Subcutaneous adipose tissue (tissue), 4 donors: ENCODE measurements around the gene SLC2A9. TPM values are rescaled to one million over a fixed set of nuclear protein-coding genes. Genes with fewer than 3 reads are reported as not detected.

Source experiments
- total RNA-seq, 4 donors: library from RNA; depleted of rRNA; stranded (reverse); fragments of >200 nt; gene quantifications; one replicate each; pipeline ENCODE4 v1.1.0, GENCODE V29; 2016
- TF ChIP-seq, protein P1 (sequence below): fragments of 450-650 bp; IDR thresholded peaks from one replicate; pipeline ENCODE4 v1.5.1; 2016; ENCODE audit warnings: low read depth, mild to moderate bottlenecking, control low read depth, antibody characterized with exemption, moderate library complexity

The SLC2A9 gene
- total RNA-seq, 4 donors from 2014 or later: 4.6 to 15.8 (median 7.8) TPM

DNA sequence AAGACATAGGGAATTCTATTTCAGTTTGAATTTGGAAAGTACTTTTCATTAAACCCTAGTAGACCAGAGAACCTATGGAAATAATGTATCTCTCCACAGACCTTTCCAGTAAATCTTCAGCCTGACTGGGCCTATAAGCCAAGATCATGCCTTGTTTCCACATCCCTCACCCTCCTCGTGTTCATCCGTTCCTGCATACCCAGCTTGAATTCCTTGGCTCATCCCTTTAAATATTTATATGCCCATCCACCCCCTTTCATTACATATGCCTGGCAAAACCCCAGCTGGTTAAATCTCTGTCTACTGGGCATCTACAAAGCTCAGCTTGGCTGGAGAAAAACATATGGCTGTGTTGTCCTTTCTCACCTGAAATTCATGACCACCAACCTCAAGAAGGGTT is 32.4 kb downstream of the SLC2A9 start:
- TF ChIP-seq, protein P1, sequence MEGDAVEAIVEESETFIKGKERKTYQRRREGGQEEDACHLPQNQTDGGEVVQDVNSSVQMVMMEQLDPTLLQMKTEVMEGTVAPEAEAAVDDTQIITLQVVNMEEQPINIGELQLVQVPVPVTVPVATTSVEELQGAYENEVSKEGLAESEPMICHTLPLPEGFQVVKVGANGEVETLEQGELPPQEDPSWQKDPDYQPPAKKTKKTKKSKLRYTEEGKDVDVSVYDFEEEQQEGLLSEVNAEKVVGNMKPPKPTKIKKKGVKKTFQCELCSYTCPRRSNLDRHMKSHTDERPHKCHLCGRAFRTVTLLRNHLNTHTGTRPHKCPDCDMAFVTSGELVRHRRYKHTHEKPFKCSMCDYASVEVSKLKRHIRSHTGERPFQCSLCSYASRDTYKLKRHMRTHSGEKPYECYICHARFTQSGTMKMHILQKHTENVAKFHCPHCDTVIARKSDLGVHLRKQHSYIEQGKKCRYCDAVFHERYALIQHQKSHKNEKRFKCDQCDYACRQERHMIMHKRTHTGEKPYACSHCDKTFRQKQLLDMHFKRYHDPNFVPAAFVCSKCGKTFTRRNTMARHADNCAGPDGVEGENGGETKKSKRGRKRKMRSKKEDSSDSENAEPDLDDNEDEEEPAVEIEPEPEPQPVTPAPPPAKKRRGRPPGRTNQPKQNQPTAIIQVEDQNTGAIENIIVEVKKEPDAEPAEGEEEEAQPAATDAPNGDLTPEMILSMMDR: no peak

DNA sequence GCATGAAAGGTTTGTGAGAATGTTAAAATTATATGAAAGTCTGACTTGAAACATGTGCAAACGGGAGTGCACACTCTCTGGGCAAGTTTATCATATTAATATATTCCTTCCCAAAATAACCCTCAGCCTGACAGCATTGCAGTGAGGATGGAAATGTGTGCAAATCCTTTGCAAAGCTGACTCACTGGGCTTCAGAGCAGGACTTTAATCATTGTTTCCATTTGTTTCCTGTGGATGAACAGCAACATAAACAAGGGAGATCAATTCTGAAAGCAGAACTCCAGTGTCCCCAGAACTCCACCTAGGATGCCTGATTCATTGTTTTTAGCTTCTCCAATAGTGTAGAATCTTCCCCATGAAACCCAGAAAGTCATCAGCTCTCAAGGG is 32.9 kb downstream of the SLC2A9 start:
- TF ChIP-seq, protein P1: no peak

DNA sequence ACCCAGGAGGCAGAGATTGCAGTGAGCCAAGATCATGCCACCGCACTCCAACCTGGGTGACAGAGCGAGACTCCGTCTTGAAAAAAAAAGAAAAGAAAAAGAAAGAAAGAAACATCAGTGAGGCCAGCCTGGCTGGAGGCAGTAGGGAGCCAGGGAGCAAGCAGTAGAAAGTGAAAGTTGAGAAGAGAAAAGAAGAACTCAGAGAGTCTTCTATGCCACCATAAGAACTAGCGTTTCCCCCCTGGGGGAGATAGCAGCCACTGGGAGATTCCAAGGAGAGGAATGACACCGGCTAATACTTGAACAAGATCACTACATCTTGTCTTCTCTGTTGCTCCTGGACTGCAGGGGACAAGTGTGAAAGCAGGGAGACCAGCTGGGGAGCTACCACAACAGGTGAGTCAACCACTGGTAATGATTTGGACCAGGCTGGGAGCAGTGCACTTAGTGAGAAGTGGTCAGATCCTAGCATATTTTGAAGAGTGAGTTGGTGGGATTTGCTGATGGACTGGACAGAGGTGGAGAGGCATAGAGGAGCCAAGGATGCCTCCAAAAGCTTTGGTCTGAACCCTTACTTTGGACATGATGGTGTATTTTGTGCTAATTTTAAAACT is 33.4 kb downstream of the SLC2A9 start:
- TF ChIP-seq, protein P1: no peak

DNA sequence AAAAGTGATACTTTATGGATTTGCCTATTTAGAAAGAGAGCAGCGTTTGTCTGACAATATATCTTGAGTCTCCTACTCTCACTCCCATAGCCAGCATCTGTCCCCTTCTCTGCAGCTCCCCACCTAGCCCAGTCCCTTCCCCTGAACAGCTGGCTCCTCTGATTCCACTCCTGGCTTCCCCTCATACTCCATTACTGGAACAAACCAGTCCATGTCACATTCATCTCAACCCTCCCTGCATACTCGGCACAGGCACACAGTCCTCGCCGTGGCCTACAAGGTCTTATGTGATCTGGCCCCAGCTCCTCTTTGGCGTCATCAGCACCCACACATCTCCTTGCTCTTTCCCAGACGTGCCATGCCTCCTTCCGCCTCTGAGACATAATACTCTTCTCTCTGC is 36.7 kb downstream of the SLC2A9 start:
- TF ChIP-seq, protein P1: no peak

DNA sequence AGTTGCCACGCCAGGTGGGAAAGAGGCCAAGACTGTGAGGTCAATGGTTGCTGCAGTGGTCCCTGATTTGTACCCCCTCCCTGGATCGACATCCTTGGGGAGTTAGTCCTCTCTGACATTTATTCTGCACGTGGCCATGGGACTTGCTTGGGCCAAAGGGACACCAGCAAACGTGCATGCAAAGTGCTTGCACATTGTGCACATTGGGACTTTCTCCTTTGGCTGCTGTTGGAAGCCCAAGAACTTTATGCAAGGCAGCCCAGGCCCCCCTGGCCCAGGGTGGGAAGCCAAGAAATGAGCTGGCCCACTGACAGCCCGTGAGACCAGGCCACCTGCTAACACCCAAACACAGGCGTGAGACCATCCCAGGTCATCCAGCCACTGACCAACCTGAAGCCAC is 38.1 kb downstream of the SLC2A9 start:
- TF ChIP-seq, protein P1: no peak

DNA sequence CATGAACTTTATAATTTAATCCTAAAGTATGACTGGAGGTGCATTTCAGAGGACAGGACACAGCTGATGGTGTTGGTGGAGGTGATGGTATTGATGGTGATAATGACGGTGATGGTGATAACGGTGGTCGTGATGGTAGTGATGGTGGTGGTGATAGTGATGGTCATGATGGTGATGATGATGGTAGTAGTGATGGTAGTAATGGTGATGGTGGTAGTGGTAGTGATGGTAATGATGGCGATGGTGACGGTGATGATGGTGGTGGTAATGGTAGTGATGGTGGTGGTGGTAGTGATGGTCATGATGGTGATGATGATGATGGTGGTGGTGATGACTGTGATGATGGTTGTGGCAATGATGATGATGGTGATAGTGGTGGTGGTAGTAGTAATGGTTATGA is 40.4 kb downstream of the SLC2A9 start:
- TF ChIP-seq, protein P1: no peak

DNA sequence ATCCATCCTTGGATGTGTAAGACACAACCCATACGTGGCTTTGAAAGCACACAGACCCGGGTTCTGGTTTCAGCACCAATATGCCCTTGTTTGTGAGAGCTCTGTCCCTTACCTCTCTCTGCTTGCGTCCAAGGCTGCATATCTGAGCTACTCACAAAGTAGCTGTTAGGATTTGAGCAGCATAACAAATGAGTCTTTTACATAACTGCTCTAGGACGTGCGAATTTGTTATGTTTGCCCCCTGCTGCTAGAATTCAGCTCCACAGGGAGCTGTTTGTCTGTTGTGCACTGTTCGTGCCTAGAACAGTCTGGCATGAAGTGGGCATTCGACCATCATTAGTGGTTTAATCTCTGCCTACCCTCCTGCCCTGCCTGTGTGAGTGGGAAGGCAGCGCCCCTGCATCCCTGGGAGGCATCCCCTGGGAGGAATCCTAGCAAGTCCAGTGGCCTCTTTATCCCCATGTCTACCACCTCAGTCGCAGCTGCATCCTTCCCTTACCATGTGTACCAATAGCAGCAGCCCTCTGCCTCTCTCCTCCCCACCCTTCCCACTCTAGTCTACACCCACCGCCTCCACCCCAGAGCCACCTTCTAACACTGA is 42.1 kb downstream of the SLC2A9 start:
- TF ChIP-seq, protein P1: no peak
